C4-2B (cell line): ENCODE results near the gene RASGEF1C.

ENCODE experiments used
- ZFX ChIP-seq: fragments of 450-650 bp; IDR thresholded peaks from 2 replicates; pipeline ENCODE4 v1.6.1; 2017
- TF ChIP-seq, protein P1 (sequence below): fragments of 450-650 bp; conservative IDR thresholded peaks from 2 replicates; pipeline ENCODE4 v1.5.1; 2017; ENCODE audit warnings: mild to moderate bottlenecking

DNA sequence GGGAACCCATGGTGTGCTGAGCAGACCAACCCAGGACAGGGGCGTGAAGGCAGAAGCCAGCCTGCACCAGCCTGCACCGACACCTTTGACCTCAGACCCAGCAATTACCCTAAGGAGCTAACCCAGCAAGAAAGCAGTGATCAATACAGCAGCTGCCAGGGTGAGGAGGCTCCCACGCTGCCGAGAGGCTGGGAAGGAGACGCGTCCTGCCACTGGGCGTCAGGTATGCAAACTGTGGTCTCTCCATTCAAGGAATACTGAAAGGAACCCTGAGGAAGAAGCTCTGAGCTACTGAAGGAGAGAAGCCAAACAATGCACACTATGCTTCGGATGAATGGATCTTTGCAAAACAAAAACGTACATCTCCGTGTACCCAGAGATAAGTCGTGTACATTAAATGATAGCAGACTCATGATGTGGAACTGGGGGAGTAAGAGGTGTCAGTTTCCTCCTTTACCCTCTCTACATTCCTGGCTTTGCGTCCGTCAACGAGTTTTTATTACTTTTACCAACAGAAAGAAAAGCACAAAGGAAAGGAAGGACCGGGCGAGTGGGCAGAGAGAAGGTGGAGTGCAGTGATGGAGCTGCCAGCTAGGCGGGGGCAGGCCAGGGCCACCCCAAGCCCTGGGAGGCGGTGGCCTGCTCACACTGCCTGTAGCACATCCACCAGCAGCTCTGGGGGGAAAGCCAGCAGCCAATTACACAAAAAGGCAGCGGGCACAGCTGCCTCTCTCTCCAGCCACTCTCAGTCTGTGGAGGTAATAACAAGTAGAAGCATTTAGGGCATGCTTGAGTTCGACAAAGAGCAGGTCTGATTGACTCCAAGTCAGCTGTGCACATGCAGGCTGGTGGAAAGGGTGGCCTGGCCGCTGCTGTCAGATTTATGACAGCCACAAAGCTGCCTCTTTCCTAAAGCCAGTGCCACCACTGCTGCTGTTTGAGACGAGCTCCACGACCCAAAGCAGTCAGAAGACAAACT, 29.3 kb downstream of the RASGEF1C start:
- TF ChIP-seq, protein P1, sequence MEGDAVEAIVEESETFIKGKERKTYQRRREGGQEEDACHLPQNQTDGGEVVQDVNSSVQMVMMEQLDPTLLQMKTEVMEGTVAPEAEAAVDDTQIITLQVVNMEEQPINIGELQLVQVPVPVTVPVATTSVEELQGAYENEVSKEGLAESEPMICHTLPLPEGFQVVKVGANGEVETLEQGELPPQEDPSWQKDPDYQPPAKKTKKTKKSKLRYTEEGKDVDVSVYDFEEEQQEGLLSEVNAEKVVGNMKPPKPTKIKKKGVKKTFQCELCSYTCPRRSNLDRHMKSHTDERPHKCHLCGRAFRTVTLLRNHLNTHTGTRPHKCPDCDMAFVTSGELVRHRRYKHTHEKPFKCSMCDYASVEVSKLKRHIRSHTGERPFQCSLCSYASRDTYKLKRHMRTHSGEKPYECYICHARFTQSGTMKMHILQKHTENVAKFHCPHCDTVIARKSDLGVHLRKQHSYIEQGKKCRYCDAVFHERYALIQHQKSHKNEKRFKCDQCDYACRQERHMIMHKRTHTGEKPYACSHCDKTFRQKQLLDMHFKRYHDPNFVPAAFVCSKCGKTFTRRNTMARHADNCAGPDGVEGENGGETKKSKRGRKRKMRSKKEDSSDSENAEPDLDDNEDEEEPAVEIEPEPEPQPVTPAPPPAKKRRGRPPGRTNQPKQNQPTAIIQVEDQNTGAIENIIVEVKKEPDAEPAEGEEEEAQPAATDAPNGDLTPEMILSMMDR: no peak
- TF ChIP-seq ZFX: no peak
